HepG2 (cell line): Measurements from ENCODE around the gene LIPA. TPM values are rescaled to one million over a fixed set of nuclear protein-coding genes. Genes with fewer than 3 reads are reported as not detected.

Source experiments
- EEA1 ChIP-seq: sonication (generic); formaldehyde crosslinking; IDR thresholded peaks from 2 replicates; pipeline ENCODE4 v1.5.1; 2020; ENCODE audit warnings: mild to moderate bottlenecking, missing genetic modification reagents, borderline replicate concordance
- ESRRA ChIP-seq: sonication (generic); formaldehyde crosslinking; IDR thresholded peaks from 2 replicates; pipeline ENCODE4 v1.5.1; 2020; ENCODE audit warnings: mild to moderate bottlenecking, low read depth, missing genetic modification reagents
- FLYWCH1 ChIP-seq: sonication (generic); formaldehyde crosslinking; IDR thresholded peaks from 2 replicates; pipeline ENCODE4 v1.8.1; 2023; ENCODE audit warnings: mild to moderate bottlenecking, missing genetic modification reagents
- KLF12 ChIP-seq: sonication (generic); formaldehyde crosslinking; IDR thresholded peaks from 2 replicates; pipeline ENCODE4 v1.4.0; 2020; ENCODE audit warnings: missing genetic modification reagents, borderline replicate concordance
- KMT2B ChIP-seq: IDR thresholded peaks from 2 replicates; pipeline ENCODE4 v1.6.1; 2016; ENCODE audit warnings: missing genetic modification reagents, missing compliant biosample characterization
- MTA1 ChIP-seq: sonication (generic); formaldehyde crosslinking; IDR thresholded peaks from 2 replicates; pipeline ENCODE4 v1.4.0; 2020; ENCODE audit warnings: missing genetic modification reagents, mild to moderate bottlenecking, borderline replicate concordance
- ZBTB38 ChIP-seq: sonication (generic); formaldehyde crosslinking; IDR thresholded peaks from 2 replicates; pipeline ENCODE4 v1.5.1; 2020; ENCODE audit warnings: mild to moderate bottlenecking, missing genetic modification reagents
- ZFP41 ChIP-seq: sonication (generic); formaldehyde crosslinking; IDR thresholded peaks from 2 replicates; pipeline ENCODE4 v1.4.0; 2020; ENCODE audit warnings: mild to moderate bottlenecking, missing genetic modification reagents, borderline replicate concordance
- ZNF234 ChIP-seq: sonication (generic); formaldehyde crosslinking; conservative IDR thresholded peaks from 2 replicates; pipeline ENCODE4 v1.5.1; 2020; ENCODE audit warnings: mild to moderate bottlenecking, missing genetic modification reagents
- ZNF646 ChIP-seq: sonication (generic); formaldehyde crosslinking; IDR thresholded peaks from 2 replicates; pipeline ENCODE4 v1.9.0; 2021; ENCODE audit warnings: mild to moderate bottlenecking, missing genetic modification reagents
- ZNF724P ChIP-seq: sonication (generic); formaldehyde crosslinking; IDR thresholded peaks from 2 replicates; pipeline ENCODE4 v1.8.0; 2022; ENCODE audit warnings: missing genetic modification reagents, borderline replicate concordance
- ZNF816 ChIP-seq: sonication (generic); formaldehyde crosslinking; IDR thresholded peaks from 2 replicates; pipeline ENCODE4 v1.8.0; 2022; ENCODE audit warnings: missing genetic modification reagents, mild to moderate bottlenecking, borderline replicate concordance
- ZNF878 ChIP-seq: sonication (generic); formaldehyde crosslinking; IDR thresholded peaks from 2 replicates; pipeline ENCODE4 v1.8.1; 2023; ENCODE audit warnings: mild to moderate bottlenecking, missing genetic modification reagents, moderate library complexity
- polyA plus RNA-seq, 8 experiments: library from polyadenylated mRNA; depleted of rRNA in 3 of 8; stranded (reverse) in 7 of 8; unstranded in 1 of 8; fragments of >200 nt; fragmentation: Illumina TruSeq in 4 of 8; extraction: Trizol in 4 of 8; gene quantifications; 2 replicates each; pipeline versions ENCODE4 v1.2.1 to v1.2.3, GENCODE V29; 2011 to 2016; ENCODE audit warnings: low read depth in 4 of 8, missing spikeins in 1 of 8, mixed read lengths in 1 of 8; ENCODE audit not compliant: insufficient read depth in 1 of 8
- total RNA-seq, 5 experiments: library from RNA; depleted of rRNA; stranded (reverse); fragments of >200 nt; fragmentation: Illumina TruSeq; extraction: Trizol; gene quantifications; 2 replicates each; pipeline ENCODE4 v1.2.3, GENCODE V29; 2016; ENCODE audit warnings: low read depth in 1 of 5

Gene LIPA
- total and polyA plus RNA-seq, 2 of the 13 experiments (the other 11 are each of a cell fraction or from before 2014, with no cell fraction given) = 57.1 to 79.5 TPM

GRCh38 chr10:89256340-89256739 lies 4.8 kb upstream of the LIPA start (continued):
- TF ChIP-seq ESRRA (CRISPR knock-in tag) (no peak), FLYWCH1 (CRISPR knock-in tag) (no peak), ZNF878 (CRISPR knock-in tag) (no peak), ZNF724P (CRISPR knock-in tag) (no peak), ZFP41 (CRISPR knock-in tag) (no peak), ZNF816 (CRISPR knock-in tag) (no peak), KMT2B (CRISPR knock-in tag) (no peak), MTA1 (CRISPR knock-in tag) (no peak), KLF12 (CRISPR knock-in tag) (no peak), ZNF234 (CRISPR knock-in tag) (no peak), EEA1 (no peak), ZBTB38 (CRISPR knock-in tag) (no peak), ZNF646 (CRISPR knock-in tag) (no peak)
